ENCODE data around the gene CDH23.

CDH23 gene

GRCh38 chr10:71817831-71818655, 421.3 kb downstream of the CDH23 start:
- DNase-seq (ENCODE audit: low spot score), result no peak

DNA sequence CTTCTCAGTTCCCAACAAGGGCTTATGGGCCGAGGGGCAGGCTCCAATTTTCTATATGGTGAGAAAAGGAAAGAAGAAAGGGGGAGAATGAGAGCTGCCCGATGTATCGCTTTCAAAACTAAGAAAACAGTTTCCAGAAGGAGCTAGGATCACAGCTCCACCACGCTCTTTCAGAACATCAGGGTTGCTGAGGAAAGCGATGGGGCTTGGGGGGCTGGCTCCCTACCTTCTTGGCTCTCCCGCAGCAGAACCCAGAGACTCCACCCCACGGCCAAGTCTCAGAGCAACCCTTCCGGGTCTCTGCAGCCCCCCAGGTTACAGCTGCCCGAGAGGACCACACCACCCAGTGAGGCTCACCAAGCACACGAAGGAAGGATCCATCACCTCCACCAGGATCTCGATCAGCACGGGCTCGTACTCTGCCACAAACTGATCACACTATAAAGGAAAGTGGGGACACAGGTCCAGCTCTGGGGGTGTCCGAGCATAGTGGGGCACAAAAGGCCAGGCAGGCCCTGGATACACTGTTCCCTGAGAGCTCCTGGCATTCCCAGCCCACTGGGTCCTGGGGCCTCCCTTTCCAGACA, 422.0 kb downstream of the CDH23 start:
- DNase-seq (ENCODE audit: low spot score), result no peak

DNA sequence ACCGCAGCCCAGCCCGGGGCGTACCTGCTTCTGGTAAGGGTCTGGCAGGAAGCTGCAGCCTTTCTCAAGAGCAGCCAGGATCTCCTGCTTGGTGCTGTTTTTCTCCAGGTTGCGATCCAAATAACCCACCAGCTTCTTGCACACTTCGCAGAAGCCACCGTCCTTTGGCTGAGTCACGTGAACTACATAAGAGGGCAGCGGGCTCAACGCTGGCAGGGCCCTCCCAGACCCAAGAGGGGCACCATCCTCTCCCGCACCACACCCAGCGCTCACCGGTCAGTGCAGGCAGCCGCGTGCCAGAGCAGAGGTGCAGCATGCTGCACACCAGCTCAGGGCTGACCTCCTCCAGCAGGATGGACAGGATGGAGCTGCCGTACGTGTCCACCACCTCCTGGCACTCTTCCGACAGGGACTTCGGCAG, 422.7 kb downstream of the CDH23 start:
- no peak for DNase-seq (ENCODE audit: low spot score)

DNA sequence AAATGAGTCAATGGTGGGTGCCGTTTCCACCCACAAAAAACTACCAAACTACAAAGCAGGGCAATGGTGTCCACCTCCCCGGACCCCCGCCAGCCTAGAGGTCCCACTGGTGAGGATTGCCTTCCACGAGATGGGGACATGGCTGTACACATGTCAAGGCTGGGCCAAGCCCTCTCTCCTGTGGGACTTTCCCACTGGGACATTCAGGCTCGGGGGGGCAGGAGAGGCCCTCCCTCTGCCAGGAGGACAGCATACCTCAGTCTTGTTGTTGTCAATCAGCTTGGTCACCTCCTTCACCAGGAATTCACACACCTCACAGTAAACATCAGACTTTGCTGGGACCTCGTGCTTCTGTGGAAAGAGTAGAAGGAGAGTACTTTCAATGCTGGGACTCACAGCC, 423.3 kb downstream of the CDH23 start:
- DNase-seq (ENCODE audit: low spot score), result no peak

DNA sequence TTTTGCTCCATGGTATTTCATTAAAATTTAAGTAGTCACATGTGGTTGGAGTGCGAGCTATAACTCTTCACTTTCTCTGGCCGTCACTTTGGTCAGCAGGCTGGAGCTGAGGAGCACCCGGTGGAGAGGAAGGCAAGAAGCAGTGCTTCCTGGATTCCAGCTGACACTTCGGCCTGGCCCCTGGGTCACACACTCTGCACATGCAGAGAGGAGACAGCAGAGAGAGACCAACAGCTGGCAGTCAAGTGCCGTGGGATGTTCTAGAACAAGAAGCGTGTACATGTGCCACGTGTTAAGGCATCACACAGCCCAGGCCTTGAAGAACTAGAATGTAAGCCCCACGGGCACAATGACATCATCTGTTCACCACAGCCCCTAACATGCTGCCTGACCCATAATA, 424.2 kb downstream of the CDH23 start:
- DNase-seq (ENCODE audit: low spot score), result no peak

DNA sequence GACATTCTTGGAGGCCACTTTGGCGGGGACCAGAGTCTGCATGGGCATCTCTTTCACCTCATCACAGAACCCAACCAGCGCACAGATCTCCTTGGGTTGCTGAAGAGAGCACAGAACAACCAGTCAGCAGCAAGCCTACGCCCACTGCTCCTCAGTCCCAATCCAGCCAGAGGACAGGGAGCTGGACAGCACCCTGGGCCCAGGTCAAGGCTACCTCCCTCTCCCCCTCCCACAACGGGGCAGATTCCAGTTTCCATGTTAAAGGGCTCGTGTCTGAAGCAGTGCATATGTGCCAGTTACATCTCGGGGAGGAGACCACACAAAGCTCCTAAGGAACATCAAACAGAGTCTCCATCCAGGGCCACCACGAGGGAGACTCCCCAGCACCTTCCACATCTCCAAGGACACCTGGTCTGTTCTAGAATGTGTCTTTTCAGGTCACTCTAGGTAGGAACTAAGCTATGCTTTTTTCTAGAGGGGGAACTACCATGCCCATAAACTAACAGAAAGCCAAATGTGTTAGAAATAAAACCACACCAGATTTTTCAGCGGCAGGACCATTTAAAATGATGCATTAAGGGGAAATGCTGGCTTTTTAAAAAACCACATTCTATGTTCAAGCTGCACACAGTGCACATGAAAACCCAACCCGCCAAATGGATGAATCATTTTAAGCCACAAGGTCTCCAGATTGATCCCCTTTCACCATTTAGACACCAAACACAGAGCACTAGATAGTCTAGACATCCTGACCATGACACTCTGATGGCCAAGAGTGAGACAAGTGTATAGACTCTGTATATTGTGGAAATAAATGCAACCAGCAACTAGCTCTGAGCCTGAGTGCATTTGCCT, 425.4 kb downstream of the CDH23 start:
- peak; percentile 46 for DNase-seq (ENCODE audit: low spot score)

- no peak for DNase-seq (ENCODE audit: low spot score)
These were observed 426.6 kb downstream of the CDH23 start for GRCh38 chr10:71823356-71823755.

DNA sequence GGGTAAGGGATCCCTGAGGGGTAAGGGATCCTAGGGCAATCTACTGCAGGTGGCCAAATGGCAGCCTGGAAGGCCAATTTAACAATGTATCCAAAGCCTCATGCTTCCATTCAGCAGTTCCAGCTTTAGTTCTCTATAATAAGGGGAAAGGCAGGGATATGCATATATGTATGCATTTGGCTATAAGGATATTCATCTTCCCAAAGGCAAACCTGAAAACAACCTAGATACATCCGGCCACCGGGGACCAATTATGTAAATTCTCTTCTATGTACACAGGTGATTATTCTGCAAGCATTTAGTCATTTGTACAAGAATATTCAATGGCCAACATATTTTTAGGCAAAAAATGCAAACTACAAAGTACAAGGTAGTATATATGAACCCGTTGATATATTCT, 427.6 kb downstream of the CDH23 start:
- DNase-seq (ENCODE audit: low spot score), result no peak

DNA sequence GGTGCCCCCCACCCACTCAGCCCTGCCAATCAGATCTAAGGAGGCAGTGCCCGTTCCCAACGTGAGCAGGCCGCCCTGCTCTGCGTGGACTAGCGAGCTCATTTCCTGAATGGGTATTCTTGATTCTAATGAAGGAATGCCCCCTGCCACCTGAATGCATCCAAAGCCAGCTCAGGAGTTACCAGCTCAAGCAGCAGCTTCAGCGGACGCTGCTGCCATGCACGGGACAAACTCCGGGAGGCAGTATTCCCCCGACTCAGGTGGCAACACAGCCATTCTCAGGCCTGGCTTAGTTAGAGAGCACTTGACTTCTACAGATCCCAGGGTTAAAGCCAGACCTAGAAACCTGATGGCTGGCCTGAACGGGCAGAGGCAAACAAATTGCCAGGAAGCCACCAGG, 428.5 kb downstream of the CDH23 start:
- DNase-seq (ENCODE audit: low spot score), result no peak

DNA sequence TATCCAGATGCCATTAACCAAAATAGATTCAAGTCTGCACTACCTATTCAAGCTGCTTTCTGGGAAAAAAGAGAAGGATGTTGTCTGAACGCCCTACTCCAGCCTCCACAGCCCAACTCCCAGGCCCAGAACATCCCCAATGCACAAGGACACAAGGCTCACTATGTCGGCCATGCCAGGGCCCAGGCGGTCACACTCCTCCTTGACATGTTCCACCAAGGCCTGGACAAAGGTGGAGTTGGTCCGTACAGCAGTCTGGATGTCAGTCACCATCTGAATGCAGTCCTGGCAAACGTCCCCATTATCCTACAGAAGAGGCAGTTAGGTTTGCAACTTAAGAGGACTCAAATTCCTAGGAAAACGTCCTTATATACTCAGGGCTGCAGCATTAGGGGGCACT, 431.1 kb downstream of the CDH23 start:
- no peak for DNase-seq (ENCODE audit: low spot score)

GRCh38 chr10:71828702-71829101, 432.0 kb downstream of the CDH23 start:
- DNase-seq (ENCODE audit: low spot score), result no peak

DNA sequence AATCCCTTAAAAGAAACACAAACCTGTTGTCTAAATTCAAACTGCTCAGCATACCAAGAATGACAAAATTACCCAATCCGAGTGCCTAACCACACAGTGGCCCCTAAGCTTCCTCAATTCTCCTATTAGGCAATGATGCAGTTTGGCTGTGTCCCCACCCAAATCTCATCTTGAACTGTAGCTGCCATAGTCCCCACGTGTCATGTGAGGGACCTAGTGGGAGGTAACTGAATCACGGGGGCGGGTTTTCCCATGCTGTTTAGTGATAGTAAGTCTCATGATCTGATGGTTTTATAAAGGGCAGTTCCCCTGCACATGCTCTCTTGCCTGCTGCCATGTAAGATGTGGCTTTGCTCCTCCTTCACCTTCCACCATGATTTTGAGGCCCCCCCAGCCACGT, 432.5 kb downstream of the CDH23 start:
- DNase-seq (ENCODE audit: low spot score), result no peak

DNA sequence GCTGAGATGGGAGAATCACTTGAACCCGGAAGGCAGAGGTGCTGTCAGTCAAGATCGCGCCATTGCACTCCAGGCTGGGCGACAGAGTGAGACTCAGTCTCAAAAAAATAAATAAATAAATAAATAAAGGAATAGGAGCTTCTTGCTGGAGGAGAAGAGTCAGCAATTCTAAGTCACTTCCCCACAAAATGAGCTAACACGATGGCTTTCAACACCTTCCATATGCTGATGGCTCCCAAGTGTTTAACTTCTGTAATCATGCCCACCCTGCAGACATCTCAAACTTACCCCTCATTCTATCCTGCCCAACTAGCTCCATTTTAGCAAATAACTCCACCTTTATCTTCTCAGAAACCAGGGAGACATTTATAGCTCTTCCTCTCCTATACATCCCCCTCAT, 433.2 kb downstream of the CDH23 start:
- DNase-seq (ENCODE audit: low spot score), result no peak

- no peak for DNase-seq (ENCODE audit: low spot score)
These were observed 434.0 kb downstream of the CDH23 start for GRCh38 chr10:71830726-71831125.

DNA sequence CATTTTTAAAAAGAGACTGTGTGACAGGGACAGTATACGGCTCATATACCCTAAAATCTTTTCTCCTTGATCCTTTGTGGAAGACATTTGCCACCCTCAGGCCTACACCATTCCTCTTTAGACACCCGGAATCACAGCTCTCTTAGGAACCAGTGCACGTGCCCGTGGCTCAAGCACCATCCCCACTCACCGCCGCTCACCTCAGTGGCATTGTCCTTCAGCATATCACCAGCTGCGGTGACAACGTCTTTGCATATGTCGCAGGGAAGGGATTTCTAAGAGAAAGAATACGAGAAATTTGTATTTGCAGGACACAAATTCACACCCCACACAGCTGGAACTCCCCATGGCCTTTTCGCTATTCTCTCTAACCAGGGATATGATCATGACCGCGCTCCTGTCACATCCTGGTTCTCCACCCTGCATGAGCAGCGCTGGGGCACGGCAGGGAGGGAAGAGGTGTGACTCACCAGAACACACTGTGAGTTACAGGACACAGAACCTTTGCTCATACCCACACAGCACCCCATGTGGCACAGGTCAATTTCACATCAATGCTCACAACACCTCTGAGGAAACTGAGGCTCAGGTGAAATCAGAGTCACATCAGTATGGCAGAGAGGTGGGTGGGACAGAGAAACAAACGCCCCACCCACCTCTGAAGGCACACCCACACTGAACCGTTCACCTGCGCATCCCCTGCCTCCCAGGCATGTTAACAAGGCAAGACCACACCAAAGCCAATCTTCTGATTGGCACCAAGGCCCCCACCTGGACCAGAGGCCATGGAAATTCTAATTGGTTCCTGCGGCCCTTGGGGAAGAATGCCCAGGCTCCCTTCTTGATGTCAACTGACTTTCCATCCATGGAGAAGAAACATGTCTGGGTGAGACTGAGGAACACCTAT, 435.2 kb downstream of the CDH23 start:
- no peak for DNase-seq (ENCODE audit: low spot score)

GRCh38 chr10:71832967-71833366, 436.2 kb downstream of the CDH23 start:
- peak; percentile 18 for DNase-seq (ENCODE audit: low spot score)

DNA sequence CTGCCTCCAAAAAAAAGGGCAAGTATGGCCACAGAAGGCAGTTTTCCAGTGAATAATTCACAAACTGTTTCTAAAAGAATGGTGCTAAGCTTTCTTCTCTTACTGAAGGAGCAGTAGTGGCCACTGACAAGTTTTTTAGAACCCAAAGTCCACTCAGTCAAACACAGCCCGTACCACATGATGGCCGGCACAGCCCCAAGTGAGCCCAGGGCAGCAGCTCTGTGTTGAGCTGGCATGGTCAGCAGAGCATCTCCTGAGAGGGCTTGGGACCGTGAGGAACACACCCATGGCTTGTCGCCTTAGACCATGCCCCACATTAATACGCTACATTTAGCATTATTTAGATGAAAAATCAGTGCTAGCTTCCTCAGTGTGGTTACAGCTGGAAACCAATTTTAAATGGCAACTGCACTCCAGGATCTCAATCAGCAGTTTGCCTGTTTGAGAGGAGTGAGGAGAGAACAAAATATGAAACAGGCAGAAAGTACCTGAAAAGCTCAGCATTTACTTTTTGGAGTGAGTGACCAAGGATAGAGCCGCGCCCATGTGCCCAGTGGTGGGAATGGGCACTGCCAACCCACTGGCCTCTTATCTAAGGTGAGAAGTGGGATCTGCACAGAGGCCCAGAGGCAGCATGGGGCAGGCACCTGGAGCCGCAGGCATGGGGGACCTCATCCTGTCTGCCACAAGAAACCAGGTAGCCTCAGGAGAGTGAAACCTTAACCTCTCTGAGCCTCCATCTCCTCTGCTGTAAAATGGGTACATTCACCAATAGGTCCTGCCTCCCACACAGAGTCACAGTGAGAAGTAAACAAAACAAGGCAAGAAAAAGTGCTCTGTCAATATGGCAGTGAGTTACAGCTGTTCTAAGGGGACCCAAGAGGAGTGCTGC, 437.0 kb downstream of the CDH23 start:
- DNase-seq (ENCODE audit: low spot score), result no peak

GRCh38 chr10:71834343-71834674, 437.6 kb downstream of the CDH23 start:
- no peak for DNase-seq (ENCODE audit: low spot score)

- DNase-seq (ENCODE audit: low spot score), result no peak
These were observed 439.2 kb downstream of the CDH23 start for GRCh38 chr10:71835671-71836595.

- DNase-seq (ENCODE audit: low spot score), result no peak
These were observed 439.9 kb downstream of the CDH23 start for GRCh38 chr10:71836596-71836974.

Measured in activated CD4-positive, alpha-beta T cell treated with anti-CD3 and anti-CD28 coated beads, Interleukin-2, Interleukin-4, amounts not matched to agents 100 ng/mL and 50 ng/mL, durations not matched to agents 16 hours and 8 hours (primary cell).